Neural cell (in vitro differentiated cells): ENCODE data around the gene HMGN2. TPM values are rescaled to one million over a fixed set of nuclear protein-coding genes. Genes with fewer than 3 reads are reported as not detected.

Experiments used
- H2AFZ ChIP-seq: fragments of 200-600, 300-800 bp; sonication (generic), shearing (Covaris generic); 2 replicates; pipeline ENCODE4 v1.6.0; 2014; ENCODE audit warnings: low read depth, mild to moderate bottlenecking, antibody characterized with exemption, low read length, moderate library complexity
- H3F3A ChIP-seq: fragments of 200-600 bp; shearing (Covaris generic); 2 replicates; pipeline ENCODE4 v1.6.1; 2016; ENCODE audit warnings: mild to moderate bottlenecking, moderate library complexity, mixed read lengths, antibody characterized with exemption, low read length; ENCODE audit not compliant: insufficient read depth, poor library complexity, severe bottlenecking
- H3K27ac ChIP-seq: fragments of 200-600, 300-800 bp; sonication (generic), shearing (Covaris generic); 2 replicates; pipeline ENCODE4 v1.5.1; 2014; ENCODE audit warnings: mild to moderate bottlenecking, low read length, moderate library complexity
- H3K27me3 ChIP-seq: fragments of 300-800, 200-600 bp; sonication (generic), shearing (Covaris generic); 2 replicates; pipeline ENCODE4 v1.6.0; 2014; ENCODE audit warnings: mild to moderate bottlenecking, low read depth, low read length, moderate library complexity; ENCODE audit not compliant: insufficient read depth
- H3K36me3 ChIP-seq: fragments of 300-800, 200-600 bp; sonication (generic), shearing (Covaris generic); 2 replicates; pipeline ENCODE4 v1.5.1; 2014; ENCODE audit warnings: mild to moderate bottlenecking, antibody characterized with exemption, low read length, moderate library complexity; ENCODE audit not compliant: insufficient read depth
- H3K4me2 ChIP-seq: fragments of 300-800, 200-600 bp; sonication (generic), shearing (Covaris generic); 2 replicates; pipeline ENCODE4 v1.6.0; 2014; ENCODE audit warnings: mild to moderate bottlenecking, low read length
- H3K4me3 ChIP-seq: fragments of 300-800, 200-600 bp; sonication (generic), shearing (Covaris generic); 2 replicates; pipeline ENCODE4 v1.5.1; 2014; ENCODE audit warnings: mild to moderate bottlenecking, low read length, moderate library complexity
- H3K79me2 ChIP-seq: fragments of 200-600 bp; shearing (Covaris generic); replicated peaks from 2 replicates; pipeline ENCODE4 v1.6.0; 2014; ENCODE audit warnings: mild to moderate bottlenecking, low read length, moderate library complexity; ENCODE audit not compliant: insufficient read depth
- H3K9ac ChIP-seq: fragments of 300-800, 200-600 bp; sonication (generic), shearing (Covaris generic); 2 replicates; pipeline ENCODE4 v1.6.1; 2016; ENCODE audit warnings: mild to moderate bottlenecking, low read length, mixed read lengths
- H3K9me2 ChIP-seq: fragments of 200-600 bp; shearing (Covaris generic); 2 replicates; pipeline ENCODE4 v1.6.1; 2016; ENCODE audit warnings: mild to moderate bottlenecking, low read length, mixed read lengths; ENCODE audit not compliant: insufficient read depth
- H3K9me3 ChIP-seq: fragments of 200-600, 300-800 bp; sonication (generic), shearing (Covaris generic); 2 replicates; pipeline ENCODE4 v1.6.1; 2016; ENCODE audit warnings: mild to moderate bottlenecking, mixed run types, low read length, moderate library complexity, mixed read lengths
- H4K20me1 ChIP-seq: fragments of 200-600 bp; shearing (Covaris generic); 2 replicates; pipeline ENCODE4 v1.6.1; 2016; ENCODE audit warnings: mild to moderate bottlenecking, mixed run types; ENCODE audit not compliant: insufficient read depth
- CTCF ChIP-seq: fragments of 450-650 bp; IDR thresholded peaks from 2 replicates; pipeline ENCODE4 v1.5.1; 2014; ENCODE audit warnings: antibody characterized with exemption, mild to moderate bottlenecking, moderate library complexity; ENCODE audit not compliant: poor library complexity, severe bottlenecking
- EP300 ChIP-seq: fragments of 450-650 bp; conservative IDR thresholded peaks from 2 replicates; pipeline ENCODE4 v1.6.1; 2014; ENCODE audit warnings: antibody characterized with exemption, mild to moderate bottlenecking, moderate library complexity; ENCODE audit not compliant: poor library complexity, severe bottlenecking
- EZH2 ChIP-seq: fragments of 200-600, 300-800 bp; shearing (Covaris generic), sonication (generic); IDR thresholded peaks from 2 replicates; pipeline ENCODE4 v1.6.1; 2014; ENCODE audit warnings: antibody characterized with exemption, low read length, borderline replicate concordance, mild to moderate bottlenecking; ENCODE audit not compliant: insufficient read depth, poor library complexity, severe bottlenecking
- MXI1 ChIP-seq: fragments of 450-650 bp; conservative IDR thresholded peaks from 2 replicates; pipeline ENCODE4 v1.6.1; 2014; ENCODE audit warnings: antibody characterized with exemption, mild to moderate bottlenecking; ENCODE audit not compliant: poor library complexity, severe bottlenecking
- POLR2AphosphoS5 ChIP-seq: IDR thresholded peaks from 2 replicates; pipeline ENCODE4 v1.6.1; 2012
- RAD21 ChIP-seq: fragments of 450-650 bp; conservative IDR thresholded peaks from 2 replicates; pipeline ENCODE4 v1.6.1; 2014; ENCODE audit warnings: antibody characterized with exemption, mild to moderate bottlenecking, moderate library complexity
- REST ChIP-seq: IDR thresholded peaks from 2 replicates; pipeline ENCODE4 v1.6.1; 2012; ENCODE audit warnings: borderline replicate concordance
- SMC3 ChIP-seq: fragments of 450-650 bp; conservative IDR thresholded peaks from 2 replicates; pipeline ENCODE4 v1.6.1; 2014; ENCODE audit warnings: antibody characterized with exemption, mild to moderate bottlenecking, moderate library complexity; ENCODE audit not compliant: poor library complexity
- TAF1 ChIP-seq: IDR thresholded peaks from 2 replicates; pipeline ENCODE4 v1.6.1; 2012; ENCODE audit warnings: low read depth
- polyA plus RNA-seq: library from polyadenylated mRNA; depleted of rRNA; stranded (reverse); fragments of >200 nt; gene quantifications from 2 replicates; pipeline ENCODE4 v1.2.3, GENCODE V29; 2014

Gene HMGN2
- polyA plus RNA-seq, 1 donor from 2014 or later, result 615 TPM

- Histone ChIP-seq H3F3A (no peaks in the 10 kb centered on the region), H3K79me2 (no peaks in the 10 kb centered on the region), H3K27ac (no peak overlapping the region), H3K4me3 (no peak overlapping the region), H3K27me3 (no peaks in the 10 kb centered on the region), H4K20me1 (no peaks in the 10 kb centered on the region), H3K9ac (no peak overlapping the region), H3K9me2 (no peaks in the 10 kb centered on the region), H3K4me2 (no peak overlapping the region), H3K9me3 (no peaks in the 10 kb centered on the region), H2AFZ (no peak overlapping the region), H3K36me3 (no peaks in the 10 kb centered on the region)
- TF ChIP-seq REST (no peak), CTCF (no peak), RAD21 (no peak), MXI1 (no peak), EZH2 (no peak), TAF1 (no peak), POLR2AphosphoS5 (no peak), SMC3 (no peak), EP300 (no peak)
Measured at GRCh38 chr1:26440259-26440658, 32.0 kb upstream of the HMGN2 start.

GRCh38 chr1:26449868-26450267, 22.4 kb upstream of the HMGN2 start:
- H3K9me3 ChIP-seq, result no peaks in the 10 kb centered on the region
- no peak for TF ChIP-seq TAF1
- TF ChIP-seq SMC3, result no peak
- TF ChIP-seq MXI1, result no peak
- TF ChIP-seq RAD21, result no peak
- TF ChIP-seq EZH2, result no peak
- TF ChIP-seq CTCF, result no peak
- TF ChIP-seq EP300, result no peak
- TF ChIP-seq REST, result no peak
- no peak for TF ChIP-seq POLR2AphosphoS5
- H3K9ac ChIP-seq, result no peak overlapping the region
- H4K20me1 ChIP-seq, result no peaks in the 10 kb centered on the region
- H3K36me3 ChIP-seq, result no peaks in the 10 kb centered on the region
- H3K27ac ChIP-seq, result no peak overlapping the region
- no peaks in the 10 kb centered on the region for H3K79me2 ChIP-seq
- no peaks in the 10 kb centered on the region for H3F3A ChIP-seq
- H2AFZ ChIP-seq, result no peak overlapping the region
- H3K4me2 ChIP-seq, result no peak overlapping the region
- H3K27me3 ChIP-seq, result no peaks in the 10 kb centered on the region
- H3K9me2 ChIP-seq, result no peaks in the 10 kb centered on the region
- no peak overlapping the region for H3K4me3 ChIP-seq
